ENCODE results near the gene FAM167B.

- no peak for TF ChIP-seq CTCF (IDR thresholded peaks at IDR 0.05; ENCODE audit: borderline replicate concordance, extremely low read depth, low read length, poor library complexity, severe bottlenecking)
- TF ChIP-seq EZH2 (IDR thresholded peaks at IDR 0.05; ENCODE audit: borderline replicate concordance, low read depth, low read length, severe bottlenecking): no peak
Observed at GRCh38 chr1:32276032-32276782, 29.2 kb downstream of the FAM167B start.

Measured in DND-41 (cell line).